Measurements from ENCODE around the gene PRR5L.

GRCh38 chr11:36333468-36333867, 37.4 kb downstream of the PRR5L start:
- TF ChIP-seq POLR2A (IDR thresholded peaks at IDR 0.05; ENCODE audit: low read length) (no peak), GATA1 (IDR thresholded peaks at IDR 0.05; ENCODE audit: low read depth, low read length) (no peak)

Measured in erythroblast (primary cell).